Mucosa of stomach (tissue), 1 donor: ENCODE results near the gene GPC2.
A peak's percentile ranks its signal among the peaks of the same experiment; 100 is the strongest.

Experiments
- H3K27me3 ChIP-seq: one replicate; pipeline ENCODE4 v1.7.0; 2013; ENCODE audit warnings: mild to moderate bottlenecking, low read length; ENCODE audit not compliant: control insufficient read depth, insufficient read depth
- H3K36me3 ChIP-seq: one replicate; pipeline ENCODE4 v1.7.0; 2013; ENCODE audit warnings: low read length; ENCODE audit not compliant: control insufficient read depth, insufficient read depth
- H3K4me1 ChIP-seq: one replicate; pipeline ENCODE4 v1.7.0; 2013; ENCODE audit warnings: mild to moderate bottlenecking, low read length; ENCODE audit not compliant: control insufficient read depth, insufficient read depth
- H3K4me3 ChIP-seq: one replicate; pipeline ENCODE4 v1.7.0; 2013; ENCODE audit warnings: low read length
- H3K9ac ChIP-seq: one replicate; pipeline ENCODE4 v1.7.0; 2013; ENCODE audit warnings: mild to moderate bottlenecking, low read length, moderate library complexity
- H3K9me3 ChIP-seq: one replicate; pipeline ENCODE4 v1.7.0; 2013; ENCODE audit warnings: mild to moderate bottlenecking, low read length, moderate library complexity; ENCODE audit not compliant: control insufficient read depth
- donor health status: Pancreatic carcinoma.

Gene GPC2

GRCh38 chr7:100119970-100120732, 57.0 kb downstream of the GPC2 start:
- no peaks in the 10 kb centered on the region for H3K36me3 ChIP-seq
- H3K9me3 ChIP-seq = no peaks in the 10 kb centered on the region
- peaks cover 28% of the 10 kb centered on the region for H3K4me1 ChIP-seq
- peak overlapping the region; percentile 78 for H3K9ac ChIP-seq
- no peaks in the 10 kb centered on the region for H3K27me3 ChIP-seq
- H3K4me3 ChIP-seq = peak overlapping the region; percentile 74
